Stomach (tissue), 9 donors: Measurements from ENCODE around the gene CD80. TPM values are rescaled to one million over a fixed set of nuclear protein-coding genes. Genes with fewer than 3 reads are reported as not detected.

Experiments
- DNase-seq, 2 donors: peaks; one replicate each; pipeline versions ENCODE4 v3.0.0 to v3.0.0-alpha.2; 2013 to 2019
- H3K27ac ChIP-seq, 5 donors: fragments of 200-600 bp in 4 of 5; sonication (generic) in 4 of 5; one replicate each; pipeline ENCODE4 v1.5.1; 2013 to 2019; ENCODE audit warnings: mild to moderate bottlenecking in 1 of 5, moderate library complexity in 1 of 5
- H3K27me3 ChIP-seq, 3 donors: fragments of 200-600 bp; sonication (generic); one replicate each; pipeline ENCODE4 v1.5.1; 2017 to 2019; ENCODE audit warnings: mixed run types in 1 of 3
- H3K36me3 ChIP-seq, 4 donors: fragments of 200-600 bp; sonication (generic); 1 replicate in 3 of 4; 2 replicates in 1 of 4; pipeline ENCODE4 v1.5.1; 2016 to 2019
- H3K4me1 ChIP-seq, 4 donors: fragments of 200-600 bp; sonication (generic); one replicate each; pipeline ENCODE4 v1.5.1; 2016 to 2019
- H3K4me3 ChIP-seq, 4 donors: fragments of 200-600 bp; sonication (generic) in 3 of 4; one replicate each; pipeline ENCODE4 v1.5.1; 2016 to 2019; ENCODE audit warnings: mild to moderate bottlenecking in 1 of 4
- H3K9me3 ChIP-seq, 4 donors: fragments of 200-600 bp; sonication (generic); one replicate each; pipeline ENCODE4 v1.5.1; 2016 to 2019
- CTCF ChIP-seq, 7 experiments: fragments of 450-650 bp in 4 of 7; fragments of 200-600 bp in 3 of 7; sonication (generic) in 3 of 7; IDR thresholded peaks; one replicate each; pipeline ENCODE4 v1.5.1; 2016 to 2019; ENCODE audit warnings: antibody characterized with exemption in 7 of 7, control low read depth in 2 of 7, mild to moderate bottlenecking in 1 of 7
- EP300 ChIP-seq: sonication (generic); formaldehyde crosslinking; IDR thresholded peaks from one replicate; pipeline ENCODE4 v1.6.1; 2017; ENCODE audit warnings: antibody characterized with exemption
- POLR2A ChIP-seq, 4 donors: fragments of 450-650 bp; IDR thresholded peaks; one replicate each; pipeline ENCODE4 v1.6.1; 2016; ENCODE audit warnings: antibody characterized with exemption in 4 of 4, control low read depth in 2 of 4, mild to moderate bottlenecking in 1 of 4, moderate library complexity in 1 of 4
- POLR2AphosphoS5 ChIP-seq, 3 donors: sonication (generic); formaldehyde crosslinking; IDR thresholded peaks; one replicate each; pipeline ENCODE4 v1.6.1; 2016; ENCODE audit warnings: antibody characterized with exemption in 3 of 3
- WGBS, 5 donors: extraction: QIAGEN DNeasy Blood & Tissue Kit in 3 of 5; methylation state at CpG; one replicate each; pipeline versions ENCODE4 v1.1.5 to v1.1.7; 2013 to 2018; 5-methylcytosine and 5-hydroxymethylcytosine counted together
- intact Hi-C: fragments of 100-400 bp; cut with DNase I; formaldehyde crosslinking; loops from one replicate; pipeline ENCODE4 v1.15.1; 2023; ENCODE audit warnings: low total_unique reads
- polyA plus RNA-seq, 3 donors: library from polyadenylated mRNA; stranded (reverse); fragments of 200-250 nt; gene quantifications; one replicate each; pipeline ENCODE4 v1.2.3, GENCODE V29; 2013
- total RNA-seq, 5 donors: library from RNA; depleted of rRNA; stranded (reverse); fragments of >200 nt; gene quantifications; one replicate each; pipeline versions ENCODE4 v1.1.0 to v1.2.3, GENCODE V29; 2014 to 2016
- donor health status: healthy with polysubstance abuse.
- donor health status: Bipolar disorder and iron deficiency.
- donor health status: healthy.

CD80 gene
- total and polyA plus RNA-seq, 8 donors, result 0.14 to 9.9 (median 0.40) TPM; not detected in 2

GRCh38 chr3:119524931-119525662, 34.3 kb downstream of the CD80 start:
- Histone ChIP-seq H3K27ac (peak overlapping the region in 1 of 5 donors; percentile 40), H3K27me3 (no peaks in the 10 kb centered on the region), H3K4me3 (no peak overlapping the region), H3K36me3 (peaks cover 5 to 52% (median 45%) of the 10 kb centered on the region in 4 donors), H3K9me3 (no peaks in the 10 kb centered on the region), H3K4me1 (peaks cover 0 to 6% (median 2%) of the 10 kb centered on the region in 4 donors)
- intact Hi-C loops, result no loop called here
- peak in 1 of 2 donors; percentile 33 for DNase-seq
- TF ChIP-seq POLR2A (IDR thresholded peaks at IDR 0.05), result no peak
- TF ChIP-seq CTCF (IDR thresholded peaks at IDR 0.05), result peak in 2 of 7 experiments; percentile 20 to 25
- TF ChIP-seq EP300, result no peak
- TF ChIP-seq POLR2AphosphoS5 (IDR thresholded peaks at IDR 0.05), result no peak
- WGBS, 5 donors, result 64 to 75% (median 67%) methylated on average over 4 of the region's 4 CpGs

- TF ChIP-seq POLR2A (IDR thresholded peaks at IDR 0.05) (no peak), CTCF (IDR thresholded peaks at IDR 0.05) (no peak), POLR2AphosphoS5 (IDR thresholded peaks at IDR 0.05) (no peak), EP300 (no peak)
- peak overlapping the region in 1 of 5 donors; percentile 55 for H3K27ac ChIP-seq
- peaks cover 41 to 100% (median 95%) of the 10 kb centered on the region in 4 donors for H3K36me3 ChIP-seq
- H3K4me1 ChIP-seq, result no peaks in the 10 kb centered on the region
- no peak for DNase-seq
- intact Hi-C loops, result no loop called here
- H3K9me3 ChIP-seq, result no peaks in the 10 kb centered on the region
- H3K27me3 ChIP-seq, result no peaks in the 10 kb centered on the region
- WGBS, 5 donors, result 92 to 100% (median 97%) methylated on average over 1 of the region's 1 CpG
- no peak overlapping the region for H3K4me3 ChIP-seq
Measured at GRCh38 chr3:119518026-119518425, 41.4 kb downstream of the CD80 start.

GRCh38 chr3:119517112-119517511, 42.3 kb downstream of the CD80 start:
- 72 to 92% (median 81%) methylated on average over 2 of the region's 2 CpGs for WGBS, 5 donors
- H3K4me3 ChIP-seq, result no peak overlapping the region
- TF ChIP-seq CTCF (IDR thresholded peaks at IDR 0.05) (no peak), POLR2A (IDR thresholded peaks at IDR 0.05) (no peak), EP300 (peak; percentile 50), POLR2AphosphoS5 (IDR thresholded peaks at IDR 0.05) (no peak)
- H3K36me3 ChIP-seq, result peaks cover 46 to 100% (median 98%) of the 10 kb centered on the region in 4 donors
- H3K4me1 ChIP-seq, result no peaks in the 10 kb centered on the region
- H3K9me3 ChIP-seq, result no peaks in the 10 kb centered on the region
- H3K27me3 ChIP-seq, result no peaks in the 10 kb centered on the region
- intact Hi-C loops, result no loop called here
- DNase-seq, result no peak
- H3K27ac ChIP-seq, result peak overlapping the region in 3 of 5 donors; percentile 8 to 55 (median 16)

GRCh38 chr3:119514637-119515036, 44.8 kb downstream of the CD80 start:
- TF ChIP-seq CTCF (IDR thresholded peaks at IDR 0.05) (no peak), POLR2A (IDR thresholded peaks at IDR 0.05) (no peak), EP300 (no peak), POLR2AphosphoS5 (IDR thresholded peaks at IDR 0.05) (no peak)
- Histone ChIP-seq H3K9me3 (no peaks in the 10 kb centered on the region), H3K27me3 (no peaks in the 10 kb centered on the region), H3K4me3 (no peak overlapping the region), H3K4me1 (no peaks in the 10 kb centered on the region), H3K27ac (no peak overlapping the region), H3K36me3 (peaks cover 38 to 95% (median 87%) of the 10 kb centered on the region in 4 donors)
- 73 to 96% (median 92%) methylated on average over 2 of the region's 2 CpGs for WGBS, 5 donors
- intact Hi-C loops, result no loop called here
- DNase-seq, result no peak
